MCF 10A (cell line): Measurements from ENCODE around the gene KIAA2012. TPM values are rescaled to one million over a fixed set of nuclear protein-coding genes. Genes with fewer than 3 reads are reported as not detected.

ENCODE experiments used
- BruUV-seq: library from RNA; stranded (reverse); fragments of 400-500 nt; replicated peaks from 2 replicates; lab custom pipeline; 2021; lab: Mats Ljungman, UMichigan
- CTCF ChIA-PET: fragments of 300-600 bp; sonication (Branson Sonifier 250); formaldehyde crosslinking; extraction: SDS; loops from one replicate; lab custom pipeline; 2021; ENCODE audit warnings: antibody characterized with exemption, inconsistent platforms; lab: Yijun Ruan, JAX
- POLR2A ChIA-PET: fragments of 300-600, 350-650 bp; sonication (Branson Sonifier 250); formaldehyde crosslinking; extraction: SDS; loops from one replicate; lab custom pipeline; 2020; ENCODE audit warnings: antibody characterized with exemption, inconsistent platforms; lab: Yijun Ruan, JAX
- DNase-seq: peaks from one replicate; pipeline ENCODE4 v3.0.0-alpha.2; 2018; ENCODE audit not compliant: unreplicated experiment
- H3K27ac Mint-ChIP-seq: one replicate; pipeline ENCODE4 v1.8.0; 2022; ENCODE audit warnings: mild to moderate bottlenecking, low read depth, mixed read lengths; ENCODE audit not compliant: unreplicated experiment
- H3K27me3 Mint-ChIP-seq: one replicate; pipeline ENCODE4 v1.8.0; 2022; ENCODE audit warnings: mixed read lengths; ENCODE audit not compliant: insufficient read depth, unreplicated experiment
- H3K36me3 Mint-ChIP-seq: one replicate; pipeline ENCODE4 v1.8.0; 2022; ENCODE audit warnings: mild to moderate bottlenecking, moderate library complexity, mixed read lengths; ENCODE audit not compliant: insufficient read depth, unreplicated experiment
- H3K4me1 Mint-ChIP-seq: one replicate; pipeline ENCODE4 v1.8.0; 2022; ENCODE audit warnings: mixed read lengths; ENCODE audit not compliant: insufficient read depth, unreplicated experiment
- H3K4me3 Mint-ChIP-seq: one replicate; pipeline ENCODE4 v1.8.0; 2022; ENCODE audit warnings: mild to moderate bottlenecking, moderate library complexity, mixed read lengths; ENCODE audit not compliant: unreplicated experiment
- H3K9me3 Mint-ChIP-seq: one replicate; pipeline ENCODE4 v1.8.0; 2022; ENCODE audit warnings: mixed read lengths; ENCODE audit not compliant: unreplicated experiment
- intact Hi-C: fragments of 100-400 bp; cut with micrococcal nuclease; formaldehyde crosslinking; loops from 2 replicates; pipeline ENCODE4 v1.14.1; 2022
- total RNA-seq: library from RNA; stranded (reverse); gene quantifications from 2 replicates; pipeline ENCODE4 v1.2.3, GENCODE V29; 2022
- TF ChIP-seq, protein P1 (sequence below): fragments of 200-600 bp; IDR thresholded peaks from one replicate; pipeline ENCODE4 v1.8.0; 2022; ENCODE audit warnings: antibody characterized with exemption, mild to moderate bottlenecking; ENCODE audit not compliant: unreplicated experiment

KIAA2012 gene
- total RNA-seq, 1 experiment from 2014 or later, result not detected

DNA sequence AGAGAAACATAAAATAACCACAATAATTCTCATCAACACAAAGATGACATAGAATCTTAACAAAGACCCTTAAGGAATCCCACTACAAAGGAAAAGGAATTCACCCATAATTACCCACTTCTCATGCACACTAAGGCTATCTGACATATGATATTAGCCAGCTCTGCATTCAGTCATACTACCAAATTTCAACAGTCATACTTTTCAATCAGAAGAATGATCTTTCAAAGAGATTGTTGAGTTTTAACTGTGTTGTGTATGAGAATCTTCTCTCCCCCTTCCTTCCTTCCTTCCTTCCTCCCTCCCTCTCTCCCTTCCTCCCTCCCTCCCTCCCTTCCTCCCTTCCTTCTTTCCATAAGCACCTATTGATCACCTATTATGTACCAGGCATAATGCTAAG lies 22.4 kb upstream of the KIAA2012 start:
- TF ChIP-seq, protein P1, sequence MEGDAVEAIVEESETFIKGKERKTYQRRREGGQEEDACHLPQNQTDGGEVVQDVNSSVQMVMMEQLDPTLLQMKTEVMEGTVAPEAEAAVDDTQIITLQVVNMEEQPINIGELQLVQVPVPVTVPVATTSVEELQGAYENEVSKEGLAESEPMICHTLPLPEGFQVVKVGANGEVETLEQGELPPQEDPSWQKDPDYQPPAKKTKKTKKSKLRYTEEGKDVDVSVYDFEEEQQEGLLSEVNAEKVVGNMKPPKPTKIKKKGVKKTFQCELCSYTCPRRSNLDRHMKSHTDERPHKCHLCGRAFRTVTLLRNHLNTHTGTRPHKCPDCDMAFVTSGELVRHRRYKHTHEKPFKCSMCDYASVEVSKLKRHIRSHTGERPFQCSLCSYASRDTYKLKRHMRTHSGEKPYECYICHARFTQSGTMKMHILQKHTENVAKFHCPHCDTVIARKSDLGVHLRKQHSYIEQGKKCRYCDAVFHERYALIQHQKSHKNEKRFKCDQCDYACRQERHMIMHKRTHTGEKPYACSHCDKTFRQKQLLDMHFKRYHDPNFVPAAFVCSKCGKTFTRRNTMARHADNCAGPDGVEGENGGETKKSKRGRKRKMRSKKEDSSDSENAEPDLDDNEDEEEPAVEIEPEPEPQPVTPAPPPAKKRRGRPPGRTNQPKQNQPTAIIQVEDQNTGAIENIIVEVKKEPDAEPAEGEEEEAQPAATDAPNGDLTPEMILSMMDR, result no peak
- H3K27ac Mint-ChIP-seq, result no peak overlapping the region
- POLR2A ChIA-PET, result no interaction called here
- peaks cover 6% of the 10 kb centered on the region for H3K36me3 Mint-ChIP-seq
- H3K27me3 Mint-ChIP-seq, result peaks cover 41% of the 10 kb centered on the region
- no TSS peak for BruUV-seq
- CTCF ChIA-PET, result no interaction called here
- intact Hi-C loops, result no loop called here
- DNase-seq, result no peak
- no peak overlapping the region for H3K4me3 Mint-ChIP-seq
- H3K4me1 Mint-ChIP-seq, result no peaks in the 10 kb centered on the region
- no peaks in the 10 kb centered on the region for H3K9me3 Mint-ChIP-seq

- Mint-ChIP-seq H3K27ac (no peak overlapping the region), H3K4me1 (no peaks in the 10 kb centered on the region), H3K9me3 (no peaks in the 10 kb centered on the region), H3K36me3 (peaks cover 6% of the 10 kb centered on the region), H3K4me3 (no peak overlapping the region), H3K27me3 (peaks cover 50% of the 10 kb centered on the region)
- intact Hi-C loops, result no loop called here
- BruUV-seq, result no TSS peak
- POLR2A ChIA-PET, result no interaction called here
- CTCF ChIA-PET, result no interaction called here
- no peak for DNase-seq
- TF ChIP-seq, protein P1, result no peak
These were observed 21.4 kb upstream of the KIAA2012 start for GRCh38 chr2:202051499-202052161.

DNA sequence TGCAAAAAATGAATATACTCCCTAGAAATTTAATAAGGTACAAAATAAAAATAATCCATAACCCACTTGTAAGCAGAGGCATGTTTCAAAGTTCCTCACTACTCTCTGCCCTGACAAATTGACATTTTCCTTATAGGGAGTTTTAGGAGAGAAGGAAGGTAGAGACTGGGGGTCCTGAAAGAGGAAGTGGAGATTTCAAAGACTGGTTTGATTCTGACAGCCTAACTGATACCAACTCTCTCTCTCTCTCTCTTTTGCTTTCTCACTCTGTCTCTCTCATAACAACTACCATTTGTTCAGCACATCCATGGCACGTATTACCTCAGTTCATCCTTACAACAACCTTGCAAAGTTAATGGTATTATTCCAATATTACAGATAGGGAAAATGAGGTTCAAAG lies 20.8 kb upstream of the KIAA2012 start:
- intact Hi-C loops, result no loop called here
- H3K9me3 Mint-ChIP-seq, result no peaks in the 10 kb centered on the region
- TF ChIP-seq, protein P1, result no peak
- H3K27me3 Mint-ChIP-seq, result peaks cover 55% of the 10 kb centered on the region
- H3K27ac Mint-ChIP-seq, result no peak overlapping the region
- no TSS peak for BruUV-seq
- no peak for DNase-seq
- CTCF ChIA-PET, result no interaction called here
- peaks cover 6% of the 10 kb centered on the region for H3K36me3 Mint-ChIP-seq
- POLR2A ChIA-PET, result no interaction called here
- no peaks in the 10 kb centered on the region for H3K4me1 Mint-ChIP-seq
- H3K4me3 Mint-ChIP-seq, result no peak overlapping the region

DNA sequence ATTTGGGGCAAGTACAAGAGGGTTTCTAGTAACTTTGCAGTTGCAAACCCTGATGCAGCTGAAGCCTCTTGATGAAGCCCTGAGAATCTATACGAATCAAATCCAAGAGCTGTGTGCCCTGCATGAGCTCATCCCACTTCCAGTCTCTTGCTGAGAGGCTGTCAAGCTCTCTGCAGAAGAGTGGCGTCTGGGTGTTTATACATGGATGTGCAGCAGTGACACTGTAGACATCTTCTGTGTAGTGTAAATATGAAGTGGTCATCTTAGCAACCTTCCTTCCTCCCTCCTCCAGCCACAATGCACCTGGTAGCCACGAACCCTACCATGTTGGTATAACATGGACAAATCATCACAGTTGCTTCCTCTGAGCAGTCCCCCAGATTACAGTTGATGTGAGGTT lies 18.4 kb upstream of the KIAA2012 start:
- H3K36me3 Mint-ChIP-seq, result no peaks in the 10 kb centered on the region
- ChIA-PET POLR2A (no interaction called here), CTCF (interaction anchor here (0.9 to 4.8 kb wide), 3 partner anchors 13 to 194 kb away, joined by 3 to 30 read pairs (median 3); no protein-coding TSS in a partner anchor)
- intact Hi-C loops, result no loop called here
- no peak overlapping the region for H3K27ac Mint-ChIP-seq
- peaks cover 65% of the 10 kb centered on the region for H3K27me3 Mint-ChIP-seq
- TF ChIP-seq, protein P1, result no peak
- H3K9me3 Mint-ChIP-seq, result no peaks in the 10 kb centered on the region
- H3K4me1 Mint-ChIP-seq, result no peaks in the 10 kb centered on the region
- BruUV-seq, result no TSS peak
- DNase-seq, result no peak
- H3K4me3 Mint-ChIP-seq, result no peak overlapping the region
